CD4-positive, alpha-beta T cell treated with Interferon alpha-2 for 1 hour (primary cell): ENCODE results near the gene ERP27.

Experiments
- DNase-seq, 2 donors: peaks; one replicate each; pipeline ENCODE4 v3.0.0-alpha.2; 2020 to 2022

Gene ERP27

GRCh38 chr12:14938301-14938700, at the start of gene ERP27:
Gene ERP27 (minus strand): TSS chr12:14938537. CDS start chr12:14938508, 29 bp downstream.
- DNase-seq = no peak

- no peak for DNase-seq
Measured at GRCh38 chr12:14988035-14988434, 49.7 kb upstream of the ERP27 start.

GRCh38 chr12:14986449-14986848, 48.1 kb upstream of the ERP27 start:
- no peak for DNase-seq

GRCh38 chr12:14984766-14985285, 46.5 kb upstream of the ERP27 start:
- no peak for DNase-seq

GRCh38 chr12:14984036-14984435, 45.7 kb upstream of the ERP27 start:
- DNase-seq = no peak

GRCh38 chr12:14982991-14983390, 44.7 kb upstream of the ERP27 start:
- no peak for DNase-seq

GRCh38 chr12:14982562-14982961, 44.2 kb upstream of the ERP27 start:
- no peak for DNase-seq

- peak in 1 of 2 donors; percentile 54 for DNase-seq
Measured at GRCh38 chr12:14981049-14981448, 42.7 kb upstream of the ERP27 start.

GRCh38 chr12:14979468-14979867, 41.1 kb upstream of the ERP27 start:
- DNase-seq = no peak

GRCh38 chr12:14976658-14977057, 38.3 kb upstream of the ERP27 start:
- no peak for DNase-seq

- DNase-seq = no peak
Measured at GRCh38 chr12:14975457-14975856, 37.1 kb upstream of the ERP27 start.

GRCh38 chr12:14974633-14975032, 36.3 kb upstream of the ERP27 start:
- no peak for DNase-seq

- DNase-seq = no peak
Measured at GRCh38 chr12:14972816-14973215, 34.5 kb upstream of the ERP27 start, which contains the start of gene PDE6H. Gene PDE6H (plus strand): TSS chr12:14973042. CDS start chr12:14978013, 4,971 bp downstream.

- DNase-seq = no peak
Measured at GRCh38 chr12:14970473-14970872, 32.1 kb upstream of the ERP27 start.

- DNase-seq = no peak
Measured at GRCh38 chr12:14968478-14968877, 30.1 kb upstream of the ERP27 start.

GRCh38 chr12:14965221-14965620, 26.9 kb upstream of the ERP27 start:
- DNase-seq = no peak

- DNase-seq = no peak
Measured at GRCh38 chr12:14964406-14964805, 26.1 kb upstream of the ERP27 start.

GRCh38 chr12:14963520-14963919, 25.2 kb upstream of the ERP27 start:
- DNase-seq = no peak

GRCh38 chr12:14962797-14963196, 24.5 kb upstream of the ERP27 start:
- no peak for DNase-seq

GRCh38 chr12:14962153-14962539, 23.8 kb upstream of the ERP27 start:
- peak in 1 of 2 donors; percentile 47 for DNase-seq

GRCh38 chr12:14961466-14962152, 23.3 kb upstream of the ERP27 start, which contains the start of gene ARHGDIB:
Gene ARHGDIB (minus strand): TSS chr12:14961601. CDS start chr12:14950712, 10,889 bp downstream.
- peak; percentile 91 to 95 for DNase-seq

- DNase-seq = peak; percentile 50 to 66
Measured at GRCh38 chr12:14960548-14961465, 22.5 kb upstream of the ERP27 start.

GRCh38 chr12:14959916-14960496, 21.7 kb upstream of the ERP27 start:
- no peak for DNase-seq
